Ovary (tissue), 3 donors: ENCODE measurements around the gene LGALS12.

ENCODE experiments used
- CTCF ChIP-seq, 3 donors: fragments of 450-650 bp in 2 of 3; fragments of 200-600 bp in 1 of 3; IDR thresholded peaks; one replicate each; pipeline versions ENCODE4 v1.5.1 to v1.8.0; 2016 to 2022; ENCODE audit warnings: antibody characterized with exemption in 3 of 3, mild to moderate bottlenecking in 1 of 3
- POLR2A ChIP-seq: fragments of 450-650 bp; IDR thresholded peaks from one replicate; pipeline ENCODE4 v1.6.1; 2017; ENCODE audit warnings: antibody characterized with exemption, mild to moderate bottlenecking, moderate library complexity
- donor health status: DM: no; HTN: no; CAD: no.

GRCh38 chr11:63492441-63492840 lies 13.4 kb upstream of the LGALS12 start:
- TF ChIP-seq CTCF (IDR thresholded peaks at IDR 0.05): no peak
- TF ChIP-seq POLR2A: no peak
